Panc1 (cell line): Measurements from ENCODE around the gene KCNQ1. TPM values are rescaled to one million over a fixed set of nuclear protein-coding genes. Genes with fewer than 3 reads are reported as not detected.

Source experiments
- ATAC-seq: fragments of 200-7000 bp; cut with Tn5 transposase; 2 replicates; pipeline ENCODE4 v1.9.1; 2020; ENCODE audit warnings: mild to moderate bottlenecking, moderate library complexity
- BruUV-seq: library from RNA; stranded (reverse); fragments of 400-500 nt; replicated peaks from 2 replicates; lab custom pipeline; 2021; lab: Mats Ljungman, UMichigan
- CTCF ChIA-PET: fragments of 300-600 bp; sonication (Branson Sonifier 250); formaldehyde crosslinking; loops from one replicate; lab custom pipeline; 2022; ENCODE audit warnings: antibody characterized with exemption; lab: Charles Lee
- POLR2A ChIA-PET: fragments of 300-600 bp; sonication (Branson Sonifier 250); formaldehyde crosslinking; loops from one replicate; lab custom pipeline; 2022; ENCODE audit warnings: antibody characterized with exemption; lab: Charles Lee
- DNase-seq: peaks from one replicate; pipeline ENCODE4 v3.0.0-alpha.2; 2010; ENCODE audit warnings: low read depth, low spot score
- H3K27ac ChIP-seq: 2 replicates; pipeline ENCODE4 v1.5.1; 2011; ENCODE audit warnings: mild to moderate bottlenecking, low read length, inconsistent platforms
- H3K27me3 ChIP-seq: fragments of 200-500 bp; sonication (Bioruptor generic); 2 replicates; pipeline ENCODE4 v1.6.0; 2014; ENCODE audit warnings: low read length, inconsistent platforms; ENCODE audit not compliant: control insufficient read depth, insufficient read depth
- H3K36me3 ChIP-seq: fragments of 200-500 bp; sonication (Bioruptor generic); 2 replicates; pipeline ENCODE4 v1.5.1; 2014; ENCODE audit warnings: inconsistent platforms, mild to moderate bottlenecking, low read length, moderate library complexity; ENCODE audit not compliant: control insufficient read depth, insufficient read depth
- H3K4me1 ChIP-seq: 2 replicates; pipeline ENCODE4 v1.5.1; 2011; ENCODE audit warnings: inconsistent platforms, mild to moderate bottlenecking, low read length, moderate library complexity; ENCODE audit not compliant: control insufficient read depth, insufficient read depth
- H3K4me3 ChIP-seq, 2 experiments: 2 replicates each; pipeline ENCODE4 v1.5.1; 2011 to 2012; ENCODE audit warnings: low read depth in 2 of 2, low read length in 2 of 2, mild to moderate bottlenecking in 2 of 2, inconsistent platforms in 1 of 2, moderate library complexity in 1 of 2
- H3K9me3 ChIP-seq: fragments of 200-500 bp; sonication (Bioruptor generic); 2 replicates; pipeline ENCODE4 v1.5.1; 2014; ENCODE audit warnings: low read depth, mild to moderate bottlenecking, inconsistent platforms, low read length, moderate library complexity; ENCODE audit not compliant: control insufficient read depth, insufficient read depth
- POLR2AphosphoS5 ChIP-seq: IDR thresholded peaks from 2 replicates; pipeline ENCODE4 v1.6.1; 2012; ENCODE audit warnings: mild to moderate bottlenecking, low read depth, low read length, moderate library complexity
- SIN3A ChIP-seq: IDR thresholded peaks from 2 replicates; pipeline ENCODE4 v1.6.1; 2012; ENCODE audit warnings: low read depth, mild to moderate bottlenecking, low read length, moderate library complexity, borderline replicate concordance; ENCODE audit not compliant: insufficient read depth
- TCF7L2 ChIP-seq: IDR thresholded peaks from 2 replicates; pipeline ENCODE4 v1.6.1; 2011; ENCODE audit warnings: mild to moderate bottlenecking, low read depth, low read length, inconsistent platforms
- in situ Hi-C: cut with HindIII; loops from 2 replicates; pipeline ENCODE4 v1.10.0; 2016; ENCODE audit warnings: low sequenced_read_pairs, low pct_unique_long_range_greater_than_20kb
- intact Hi-C: fragments of 100-400 bp; cut with micrococcal nuclease; formaldehyde crosslinking; loops from one replicate; pipeline ENCODE4 v1.10.0; 2022; ENCODE audit not compliant: unreplicated experiment
- total RNA-seq: library from RNA; stranded (reverse); gene quantifications from one replicate; pipeline ENCODE4 v1.2.1, GENCODE V29; 2021; ENCODE audit not compliant: unreplicated experiment
- TF ChIP-seq, protein P1 (sequence below): fragments of 450-650 bp; IDR thresholded peaks from 2 replicates; pipeline ENCODE4 v1.5.1; 2017; ENCODE audit warnings: mild to moderate bottlenecking
- TF ChIP-seq, protein P2 (sequence below), 2 experiments: IDR thresholded peaks; 2 replicates each; pipeline ENCODE4 v1.6.1; 2011 to 2012; ENCODE audit warnings: low read depth in 2 of 2, control low read depth in 1 of 2, low read length in 1 of 2, mild to moderate bottlenecking in 1 of 2, moderate library complexity in 1 of 2; ENCODE audit not compliant: insufficient read depth in 1 of 2

The KCNQ1 gene
- total RNA-seq, 1 experiment from 2014 or later, result 1.0 TPM

DNA sequence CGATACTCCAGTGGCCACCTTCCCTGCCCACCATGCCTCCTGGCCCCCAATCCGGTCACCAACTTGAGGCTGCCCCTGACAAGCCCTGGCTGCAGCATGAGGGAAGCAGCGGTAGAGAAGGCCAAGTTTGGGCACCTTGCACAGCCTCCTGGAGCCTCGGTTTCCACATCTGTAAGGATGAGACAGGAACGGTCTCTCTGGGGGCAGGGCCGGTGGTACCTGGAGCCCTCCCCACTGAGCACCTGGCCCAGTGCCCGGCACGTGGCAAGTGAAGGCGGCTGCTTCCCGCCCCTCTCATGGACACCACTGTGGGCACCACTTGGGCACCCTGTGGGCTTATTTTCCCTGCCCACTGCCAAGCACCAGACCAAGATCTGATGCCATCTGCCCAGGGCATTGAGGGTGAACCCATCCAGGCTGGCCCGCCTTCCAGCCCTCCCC is 363.0 kb downstream of the KCNQ1 start:
- intact Hi-C loops (no loop called here), in situ Hi-C loops (no loop called here)
- TF ChIP-seq TCF7L2 (no peak), POLR2AphosphoS5 (no peak)
- TF ChIP-seq, protein P1, sequence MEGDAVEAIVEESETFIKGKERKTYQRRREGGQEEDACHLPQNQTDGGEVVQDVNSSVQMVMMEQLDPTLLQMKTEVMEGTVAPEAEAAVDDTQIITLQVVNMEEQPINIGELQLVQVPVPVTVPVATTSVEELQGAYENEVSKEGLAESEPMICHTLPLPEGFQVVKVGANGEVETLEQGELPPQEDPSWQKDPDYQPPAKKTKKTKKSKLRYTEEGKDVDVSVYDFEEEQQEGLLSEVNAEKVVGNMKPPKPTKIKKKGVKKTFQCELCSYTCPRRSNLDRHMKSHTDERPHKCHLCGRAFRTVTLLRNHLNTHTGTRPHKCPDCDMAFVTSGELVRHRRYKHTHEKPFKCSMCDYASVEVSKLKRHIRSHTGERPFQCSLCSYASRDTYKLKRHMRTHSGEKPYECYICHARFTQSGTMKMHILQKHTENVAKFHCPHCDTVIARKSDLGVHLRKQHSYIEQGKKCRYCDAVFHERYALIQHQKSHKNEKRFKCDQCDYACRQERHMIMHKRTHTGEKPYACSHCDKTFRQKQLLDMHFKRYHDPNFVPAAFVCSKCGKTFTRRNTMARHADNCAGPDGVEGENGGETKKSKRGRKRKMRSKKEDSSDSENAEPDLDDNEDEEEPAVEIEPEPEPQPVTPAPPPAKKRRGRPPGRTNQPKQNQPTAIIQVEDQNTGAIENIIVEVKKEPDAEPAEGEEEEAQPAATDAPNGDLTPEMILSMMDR, result no peak
- BruUV-seq, result no TSS peak
- Histone ChIP-seq H3K9me3 (no peaks in the 10 kb centered on the region), H3K27me3 (peaks cover 4% of the 10 kb centered on the region; the same call in 1 of the 2 replicates), H3K4me3 (no peak overlapping the region), H3K27ac (no peak overlapping the region), H3K36me3 (no peaks in the 10 kb centered on the region), H3K4me1 (peaks cover 8% of the 10 kb centered on the region; the same call in 1 of the 2 replicates)
- ChIA-PET CTCF (no interaction called here), POLR2A (no interaction called here)
- no peak for DNase-seq
- ATAC-seq, result no peak

- H3K27me3 ChIP-seq, result peaks cover 4% of the 10 kb centered on the region; the same call in 1 of the 2 replicates
Observed at GRCh38 chr11:2808850-2809846, 364.3 kb downstream of the KCNQ1 start.

More at GRCh38 chr11:2808850-2809846, 364.3 kb downstream of the KCNQ1 start:
- in situ Hi-C loops, result no loop called here
- ChIA-PET POLR2A (no interaction called here), CTCF (no interaction called here)
- no peak overlapping the region for H3K27ac ChIP-seq
- no peak for ATAC-seq
- no TSS peak for BruUV-seq
- TF ChIP-seq, protein P2, sequence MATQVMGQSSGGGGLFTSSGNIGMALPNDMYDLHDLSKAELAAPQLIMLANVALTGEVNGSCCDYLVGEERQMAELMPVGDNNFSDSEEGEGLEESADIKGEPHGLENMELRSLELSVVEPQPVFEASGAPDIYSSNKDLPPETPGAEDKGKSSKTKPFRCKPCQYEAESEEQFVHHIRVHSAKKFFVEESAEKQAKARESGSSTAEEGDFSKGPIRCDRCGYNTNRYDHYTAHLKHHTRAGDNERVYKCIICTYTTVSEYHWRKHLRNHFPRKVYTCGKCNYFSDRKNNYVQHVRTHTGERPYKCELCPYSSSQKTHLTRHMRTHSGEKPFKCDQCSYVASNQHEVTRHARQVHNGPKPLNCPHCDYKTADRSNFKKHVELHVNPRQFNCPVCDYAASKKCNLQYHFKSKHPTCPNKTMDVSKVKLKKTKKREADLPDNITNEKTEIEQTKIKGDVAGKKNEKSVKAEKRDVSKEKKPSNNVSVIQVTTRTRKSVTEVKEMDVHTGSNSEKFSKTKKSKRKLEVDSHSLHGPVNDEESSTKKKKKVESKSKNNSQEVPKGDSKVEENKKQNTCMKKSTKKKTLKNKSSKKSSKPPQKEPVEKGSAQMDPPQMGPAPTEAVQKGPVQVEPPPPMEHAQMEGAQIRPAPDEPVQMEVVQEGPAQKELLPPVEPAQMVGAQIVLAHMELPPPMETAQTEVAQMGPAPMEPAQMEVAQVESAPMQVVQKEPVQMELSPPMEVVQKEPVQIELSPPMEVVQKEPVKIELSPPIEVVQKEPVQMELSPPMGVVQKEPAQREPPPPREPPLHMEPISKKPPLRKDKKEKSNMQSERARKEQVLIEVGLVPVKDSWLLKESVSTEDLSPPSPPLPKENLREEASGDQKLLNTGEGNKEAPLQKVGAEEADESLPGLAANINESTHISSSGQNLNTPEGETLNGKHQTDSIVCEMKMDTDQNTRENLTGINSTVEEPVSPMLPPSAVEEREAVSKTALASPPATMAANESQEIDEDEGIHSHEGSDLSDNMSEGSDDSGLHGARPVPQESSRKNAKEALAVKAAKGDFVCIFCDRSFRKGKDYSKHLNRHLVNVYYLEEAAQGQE (IDR thresholded peaks at IDR 0.05; ENCODE audit: insufficient read depth in 1 of 2, low read depth in 2 of 2, low read length in 1 of 2), result no peak
- TF ChIP-seq SIN3A (no peak), TCF7L2 (no peak), POLR2AphosphoS5 (no peak)
- TF ChIP-seq, protein P1, result no peak
- no peak for DNase-seq
- intact Hi-C loops, result no loop called here
- no peak overlapping the region for H3K4me3 ChIP-seq
- no peaks in the 10 kb centered on the region for H3K36me3 ChIP-seq
- H3K9me3 ChIP-seq, result no peaks in the 10 kb centered on the region
- peaks cover 8% of the 10 kb centered on the region; the same call in 1 of the 2 replicates for H3K4me1 ChIP-seq
